Activated T-cell treated with anti-CD3 and anti-CD28 coated beads, Interleukin-2, amount 50 U/mL, for 24 hours (primary cell): ENCODE results near the gene PACRGL.
"Not testable (repeated sequence)": the region's sequence is repeated elsewhere in the genome, so short reads cannot be mapped to it uniquely, and the experiment has no call there.

ENCODE experiments used
- DNase-seq: peaks from one replicate; pipeline ENCODE4 v3.0.0-alpha.2; 2020
- H3K27ac Mint-ChIP-seq: 2 replicates; pipeline ENCODE4 v1.8.0; 2020; ENCODE audit warnings: mild to moderate bottlenecking, mixed read lengths
- H3K27me3 Mint-ChIP-seq: 2 replicates; pipeline ENCODE4 v1.8.0; 2020; ENCODE audit warnings: mixed read lengths
- H3K36me3 Mint-ChIP-seq: 2 replicates; pipeline ENCODE4 v1.8.0; 2020; ENCODE audit warnings: low read depth, mixed read lengths
- H3K4me1 Mint-ChIP-seq: 2 replicates; pipeline ENCODE4 v1.8.0; 2020; ENCODE audit warnings: low read depth, mixed read lengths
- H3K4me3 Mint-ChIP-seq: 2 replicates; pipeline ENCODE4 v1.8.0; 2020; ENCODE audit warnings: mild to moderate bottlenecking, moderate library complexity, mixed read lengths
- H3K9me3 Mint-ChIP-seq: 2 replicates; pipeline ENCODE4 v1.8.0; 2020; ENCODE audit warnings: mixed read lengths

The PACRGL gene

GRCh38 chr4:20764366-20764992, 64.2 kb downstream of the PACRGL start:
- Mint-ChIP-seq H3K36me3 (no peaks in the 10 kb centered on the region), H3K4me3 (no peak overlapping the region), H3K9me3 (no peaks in the 10 kb centered on the region), H3K27me3 (no peaks in the 10 kb centered on the region), H3K27ac (no peak overlapping the region), H3K4me1 (no peaks in the 10 kb centered on the region)
- no peak for DNase-seq

DNA sequence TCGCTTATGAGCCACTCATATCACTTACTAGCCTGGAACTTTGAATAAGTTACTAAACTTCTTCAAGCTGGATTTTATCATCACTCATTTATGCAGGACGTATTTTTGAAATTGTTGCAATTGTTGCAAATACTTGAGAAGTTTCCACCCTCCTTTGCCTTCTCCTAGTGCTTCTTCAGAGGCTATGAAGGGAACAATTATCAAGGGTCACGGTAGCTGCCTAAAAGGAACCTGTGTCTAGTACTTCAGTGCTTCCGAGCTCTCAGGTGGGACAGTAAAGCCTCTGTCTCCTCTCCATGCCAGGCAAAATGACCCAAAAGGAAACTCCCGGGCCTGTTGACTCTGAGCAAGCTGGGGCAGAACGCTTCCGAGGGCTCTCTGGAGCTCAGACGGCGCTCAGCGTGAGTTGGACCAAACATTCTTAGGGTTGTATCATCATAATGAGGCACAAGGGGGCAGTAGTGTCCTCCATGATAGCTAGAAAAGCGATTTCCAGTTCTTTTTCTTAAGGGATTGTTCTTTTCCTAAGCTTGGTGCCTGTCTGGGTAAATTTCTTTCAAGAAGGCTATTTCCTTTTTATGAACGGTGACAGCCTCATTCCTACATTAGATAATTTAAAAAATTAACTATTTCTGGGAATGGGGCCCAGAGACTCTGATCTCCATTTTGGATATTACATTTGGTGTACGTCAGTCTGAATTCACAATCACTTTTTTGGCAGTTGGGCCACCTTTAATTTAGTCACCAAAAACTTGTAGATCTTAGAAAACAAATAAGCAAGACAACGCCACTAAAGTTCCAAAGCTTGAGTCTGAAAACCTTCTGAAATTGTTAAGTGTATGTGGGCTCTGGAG, 73.1 kb downstream of the PACRGL start:
- Mint-ChIP-seq H3K4me3 (no peak overlapping the region), H3K4me1 (peaks cover 2% of the 10 kb centered on the region), H3K9me3 (no peaks in the 10 kb centered on the region), H3K36me3 (no peaks in the 10 kb centered on the region), H3K27me3 (peaks cover 8% of the 10 kb centered on the region), H3K27ac (no peak overlapping the region)
- DNase-seq, result no peak

DNA sequence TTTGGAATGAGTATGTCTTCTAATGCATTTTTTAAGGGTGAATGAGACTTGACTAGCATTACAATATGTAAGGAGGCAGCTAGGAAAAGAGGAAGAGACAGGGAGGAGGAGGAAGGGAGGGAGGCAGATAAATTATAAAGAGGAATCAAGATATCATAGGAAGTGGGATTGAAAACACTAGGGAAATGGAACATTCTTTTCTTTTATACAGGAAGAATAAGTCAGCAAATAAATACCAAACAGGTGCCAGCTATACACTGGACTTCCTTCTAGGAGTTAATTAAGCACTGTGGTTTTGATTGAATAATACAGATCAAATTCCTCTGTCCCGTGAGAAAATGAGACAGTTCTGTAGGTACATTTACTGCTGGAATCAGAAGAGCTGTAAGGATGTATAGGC, 78.6 kb downstream of the PACRGL start:
- Mint-ChIP-seq H3K4me1 (no peaks in the 10 kb centered on the region), H3K4me3 (no peak overlapping the region), H3K36me3 (no peaks in the 10 kb centered on the region), H3K27me3 (no peaks in the 10 kb centered on the region), H3K27ac (no peak overlapping the region), H3K9me3 (peaks cover 18% of the 10 kb centered on the region)
- no peak for DNase-seq

GRCh38 chr4:20783134-20783533, 82.9 kb downstream of the PACRGL start:
- H3K27me3 Mint-ChIP-seq, H3K4me1 Mint-ChIP-seq, DNase-seq, H3K36me3 Mint-ChIP-seq, H3K27ac Mint-ChIP-seq, H3K4me3 Mint-ChIP-seq: not testable (repeated sequence)
- H3K9me3 Mint-ChIP-seq, result peaks cover 18% of the 10 kb centered on the region

- Mint-ChIP-seq H3K4me1 (no peaks in the 10 kb centered on the region), H3K27me3 (no peaks in the 10 kb centered on the region), H3K27ac (no peak overlapping the region), H3K36me3 (no peaks in the 10 kb centered on the region), H3K4me3 (no peak overlapping the region), H3K9me3 (peaks cover 2% of the 10 kb centered on the region)
- DNase-seq, result no peak
Observed at GRCh38 chr4:20787940-20788665, 87.8 kb downstream of the PACRGL start.
